Body of pancreas (tissue), 4 donors: ENCODE results near the gene SMAD2.

Experiments used
- CTCF ChIP-seq, 7 experiments: fragments of 450-650 bp in 4 of 7; fragments of 200-600 bp in 3 of 7; sonication (generic) in 3 of 7; IDR thresholded peaks; one replicate each; pipeline ENCODE4 v1.5.1; 2016 to 2019; ENCODE audit warnings: antibody characterized with exemption in 7 of 7
- POLR2A ChIP-seq, 3 donors: fragments of 450-650 bp; IDR thresholded peaks; one replicate each; pipeline ENCODE4 v1.6.1; 2016; ENCODE audit warnings: antibody characterized with exemption in 3 of 3, mild to moderate bottlenecking in 2 of 3

GRCh38 chr18:47898696-47899095 lies 31.8 kb downstream of the SMAD2 start:
- TF ChIP-seq POLR2A (IDR thresholded peaks at IDR 0.05) (no peak), CTCF (IDR thresholded peaks at IDR 0.05) (no peak)
